Measurements from ENCODE around the gene GNGT1.
A peak's percentile ranks its signal among the peaks of the same experiment; 100 is the strongest.

The GNGT1 gene

GRCh38 chr7:93921607-93922566 lies 15.5 kb downstream of the GNGT1 start, which contains the start of gene GNG11:
GNG11 (plus strand) TSS chr7:93921735; CDS start chr7:93922138, 403 bp downstream.
- peak within 1 kb of the TSS; percentile 87 to 97 (median 94) for H3K4me3 Mint-ChIP-seq
- peaks cover 39% of the 10 kb centered on the region for H3K4me1 Mint-ChIP-seq
- H3K27ac Mint-ChIP-seq = peak within 1 kb of the TSS; percentile 94 to 98 (median 96)
- TF ChIP-seq CTCF (IDR thresholded peaks at IDR 0.05; ENCODE audit: unreplicated experiment in 3 of 3) = no peak
- peaks cover 13% of the 10 kb centered on the region for H3K36me3 Mint-ChIP-seq (ENCODE audit: low read depth)
- no peaks in the 10 kb centered on the region for H3K9me3 Mint-ChIP-seq
- H3K27me3 Mint-ChIP-seq (ENCODE audit: low read depth) = no peaks in the 10 kb centered on the region

GRCh38 chr7:93923296-93923695 lies 16.9 kb downstream of the GNGT1 start:
- Mint-ChIP-seq H3K4me3 (peak overlapping the region; percentile 87 to 97 (median 94)), H3K9me3 (no peaks in the 10 kb centered on the region), H3K27ac (peak overlapping the region; percentile 94 to 98 (median 96)), H3K27me3 (ENCODE audit: low read depth) (no peaks in the 10 kb centered on the region), H3K4me1 (peaks cover 35% of the 10 kb centered on the region), H3K36me3 (ENCODE audit: low read depth) (peaks cover 19% of the 10 kb centered on the region)
- no peak for TF ChIP-seq CTCF (IDR thresholded peaks at IDR 0.05; ENCODE audit: unreplicated experiment in 3 of 3)

GRCh38 chr7:93923942-93924341 lies 17.6 kb downstream of the GNGT1 start:
- Mint-ChIP-seq H3K4me3 (peak overlapping the region; percentile 87 to 97 (median 94)), H3K36me3 (ENCODE audit: low read depth) (peaks cover 19% of the 10 kb centered on the region), H3K4me1 (peaks cover 35% of the 10 kb centered on the region), H3K27ac (peak overlapping the region; percentile 94 to 98 (median 96)), H3K27me3 (ENCODE audit: low read depth) (no peaks in the 10 kb centered on the region), H3K9me3 (no peaks in the 10 kb centered on the region)
- no peak for TF ChIP-seq CTCF (IDR thresholded peaks at IDR 0.05; ENCODE audit: unreplicated experiment in 3 of 3)

GRCh38 chr7:93926800-93927199 lies 20.4 kb downstream of the GNGT1 start:
- TF ChIP-seq CTCF (IDR thresholded peaks at IDR 0.05; ENCODE audit: unreplicated experiment in 3 of 3) = no peak
- Mint-ChIP-seq H3K27ac (peak overlapping the region in 1 of 3 experiments; percentile 1), H3K27me3 (ENCODE audit: low read depth) (no peaks in the 10 kb centered on the region), H3K36me3 (ENCODE audit: low read depth) (peaks cover 19% of the 10 kb centered on the region), H3K4me1 (peaks cover 20% of the 10 kb centered on the region), H3K9me3 (no peaks in the 10 kb centered on the region), H3K4me3 (no peak overlapping the region)

GRCh38 chr7:93927585-93927984 lies 21.2 kb downstream of the GNGT1 start:
- Mint-ChIP-seq H3K27me3 (ENCODE audit: low read depth) (no peaks in the 10 kb centered on the region), H3K9me3 (no peaks in the 10 kb centered on the region), H3K36me3 (ENCODE audit: low read depth) (peaks cover 19% of the 10 kb centered on the region), H3K4me1 (peaks cover 20% of the 10 kb centered on the region), H3K27ac (no peak overlapping the region), H3K4me3 (no peak overlapping the region)
- no peak for TF ChIP-seq CTCF (IDR thresholded peaks at IDR 0.05; ENCODE audit: unreplicated experiment in 3 of 3)

All from nephron (organoid).